Activated T-helper 1 cell treated with anti-CD3 and anti-CD28 coated beads, Interleukin-12 subunit alpha, Interleukin-12 subunit beta, Interleukin-2, Interleukin-4 antibody, amounts not matched to agents 30 ng/mL and 10 ng/mL and 1 ng/mL, durations not matched to agents 14 hours and 24 hours and 36 hours (primary cell): Measurements from ENCODE around the gene DNAI4. TPM values are rescaled to one million over a fixed set of nuclear protein-coding genes. Genes with fewer than 3 reads are reported as not detected.
"Not testable (repeated sequence)": the region's sequence is repeated elsewhere in the genome, so short reads cannot be mapped to it uniquely, and the experiment has no call there.

Source experiments
- DNase-seq: peaks from one replicate; pipeline ENCODE4 v3.0.0; 2021; ENCODE audit warnings: low spot score
- H3K27ac Mint-ChIP-seq: one replicate; pipeline ENCODE4 v1.8.0; 2021; ENCODE audit warnings: mild to moderate bottlenecking, mixed read lengths
- H3K27me3 Mint-ChIP-seq: one replicate; pipeline ENCODE4 v1.8.0; 2022; ENCODE audit warnings: mild to moderate bottlenecking, moderate library complexity, mixed read lengths; ENCODE audit not compliant: insufficient read depth
- H3K36me3 Mint-ChIP-seq: one replicate; pipeline ENCODE4 v1.8.0; 2021; ENCODE audit warnings: low read depth, mixed read lengths
- H3K4me1 Mint-ChIP-seq: one replicate; pipeline ENCODE4 v1.8.0; 2021; ENCODE audit warnings: low read depth, mixed read lengths
- H3K4me3 Mint-ChIP-seq: one replicate; pipeline ENCODE4 v1.8.0; 2021; ENCODE audit warnings: mild to moderate bottlenecking, moderate library complexity, mixed read lengths
- H3K9me3 Mint-ChIP-seq: one replicate; pipeline ENCODE4 v1.8.0; 2021; ENCODE audit warnings: mixed read lengths
- intact Hi-C: fragments of 100-400 bp; cut with micrococcal nuclease; formaldehyde crosslinking; loops from one replicate; pipeline ENCODE4 v1.15.1; 2024
- total RNA-seq: library from RNA; stranded (reverse); gene quantifications from 2 replicates; pipeline ENCODE4 v1.2.3, GENCODE V29; 2022

The DNAI4 gene
- total RNA-seq, 1 donor from 2014 or later, result 1.2 TPM

- Mint-ChIP-seq H3K4me3 (no peak overlapping the region), H3K27ac (no peak overlapping the region), H3K27me3 (no peaks in the 10 kb centered on the region), H3K9me3 (peaks cover 13% of the 10 kb centered on the region), H3K4me1 (peaks cover 27% of the 10 kb centered on the region), H3K36me3 (peaks cover 14% of the 10 kb centered on the region)
- no peak for DNase-seq
- intact Hi-C loops, result loop anchor here (10.0 kb wide), 4 partner anchors 646 to 1526 kb away; partner anchors contain the start of genes LEPR and LEPROT
These were observed 4.1 kb downstream of the DNAI4 start for GRCh38 chr1:66920543-66920942.

GRCh38 chr1:66919828-66920227 is 4.8 kb downstream of the DNAI4 start:
- DNase-seq, result no peak
- H3K36me3 Mint-ChIP-seq, result peaks cover 14% of the 10 kb centered on the region
- H3K4me3 Mint-ChIP-seq, result no peak overlapping the region
- H3K4me1 Mint-ChIP-seq, result peaks cover 24% of the 10 kb centered on the region
- H3K27me3 Mint-ChIP-seq, result no peaks in the 10 kb centered on the region
- intact Hi-C loops, result loop anchor here (10.0 kb wide), 4 partner anchors 645 to 1525 kb away; partner anchors contain the start of genes LEPR and LEPROT
- H3K9me3 Mint-ChIP-seq, result peaks cover 13% of the 10 kb centered on the region
- no peak overlapping the region for H3K27ac Mint-ChIP-seq

DNA sequence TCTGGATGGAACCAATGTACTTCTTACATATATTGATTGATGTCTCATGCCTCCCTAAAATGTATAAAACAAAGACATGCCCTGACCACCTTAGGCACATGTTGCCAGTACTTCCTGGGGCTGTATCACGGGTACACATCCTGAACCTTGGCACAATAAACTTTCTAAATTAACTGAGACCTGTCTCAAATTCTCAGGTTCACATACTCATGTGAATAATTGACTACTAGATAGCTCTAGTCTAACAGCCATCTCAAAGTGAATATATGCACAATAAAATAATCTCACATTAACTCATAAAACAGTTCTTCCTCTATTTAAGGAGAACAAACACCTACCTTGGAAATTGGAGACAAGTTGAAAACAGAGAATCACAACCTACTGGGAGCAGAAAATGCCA is 5.6 kb downstream of the DNAI4 start:
- no peak overlapping the region for H3K27ac Mint-ChIP-seq
- no peak for DNase-seq
- H3K9me3 Mint-ChIP-seq, result peaks cover 13% of the 10 kb centered on the region
- H3K4me3 Mint-ChIP-seq, result no peak overlapping the region
- intact Hi-C loops, result no loop called here
- no peaks in the 10 kb centered on the region for H3K27me3 Mint-ChIP-seq
- peaks cover 14% of the 10 kb centered on the region for H3K36me3 Mint-ChIP-seq
- peaks cover 21% of the 10 kb centered on the region for H3K4me1 Mint-ChIP-seq

GRCh38 chr1:66917476-66917875 is 7.2 kb downstream of the DNAI4 start:
- H3K9me3 Mint-ChIP-seq, result peaks cover 13% of the 10 kb centered on the region
- no peak overlapping the region for H3K27ac Mint-ChIP-seq
- H3K27me3 Mint-ChIP-seq, result no peaks in the 10 kb centered on the region
- DNase-seq, result no peak
- peaks cover 14% of the 10 kb centered on the region for H3K36me3 Mint-ChIP-seq
- H3K4me1 Mint-ChIP-seq, result peaks cover 5% of the 10 kb centered on the region
- no peak overlapping the region for H3K4me3 Mint-ChIP-seq
- intact Hi-C loops, result no loop called here

GRCh38 chr1:66916320-66916719 is 8.3 kb downstream of the DNAI4 start:
- intact Hi-C loops, result no loop called here
- H3K4me1 Mint-ChIP-seq, result no peaks in the 10 kb centered on the region
- no peak for DNase-seq

DNA sequence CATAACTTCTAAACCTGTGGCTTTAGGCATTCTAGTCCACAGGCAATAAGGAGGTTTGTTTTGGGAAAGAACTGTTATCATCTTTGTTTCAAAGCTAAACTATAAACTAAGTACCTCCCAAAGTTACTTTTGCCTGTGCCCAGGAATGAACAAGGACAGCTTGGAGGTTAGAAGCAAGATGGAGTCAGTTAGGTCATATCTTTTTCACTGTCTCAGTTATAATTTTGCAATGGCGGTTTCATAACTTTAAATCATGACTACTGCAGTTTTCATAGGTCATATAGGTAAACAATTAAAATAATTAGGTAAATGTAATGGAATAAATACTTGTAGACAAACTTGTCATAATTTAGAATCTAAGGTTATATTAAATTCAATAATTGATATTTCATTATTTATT is 9.5 kb downstream of the DNAI4 start:
- H3K4me1 Mint-ChIP-seq, H3K27me3 Mint-ChIP-seq, H3K4me3 Mint-ChIP-seq, H3K27ac Mint-ChIP-seq, DNase-seq, intact Hi-C loops: not testable (repeated sequence)
- H3K36me3 Mint-ChIP-seq, result peaks cover 13% of the 10 kb centered on the region
- peaks cover 13% of the 10 kb centered on the region for H3K9me3 Mint-ChIP-seq

More at GRCh38 chr1:66916320-66916719, 8.3 kb downstream of the DNAI4 start:
- Mint-ChIP-seq H3K36me3 (peaks cover 14% of the 10 kb centered on the region), H3K9me3 (peaks cover 13% of the 10 kb centered on the region), H3K27ac (no peak overlapping the region), H3K27me3 (no peaks in the 10 kb centered on the region), H3K4me3 (no peak overlapping the region)

DNA sequence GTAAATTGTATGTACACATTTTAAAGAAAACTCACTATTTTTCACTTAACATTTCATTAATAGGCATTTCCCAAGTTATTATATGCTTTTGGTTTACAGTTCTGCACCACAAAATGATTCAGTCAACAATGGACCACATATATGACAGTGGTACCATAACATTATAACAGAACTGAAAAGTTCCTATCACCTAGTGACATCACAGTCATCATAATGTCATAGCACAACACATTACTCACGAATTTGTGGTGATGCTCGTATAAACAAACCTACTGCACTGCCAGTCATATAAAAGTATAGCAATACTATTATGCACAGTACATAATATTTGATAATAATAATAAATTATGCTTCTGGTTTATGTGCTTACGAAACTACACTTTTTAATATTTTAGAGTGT is 30.9 kb downstream of the DNAI4 start:
- no peaks in the 10 kb centered on the region for H3K9me3 Mint-ChIP-seq
- no peaks in the 10 kb centered on the region for H3K4me1 Mint-ChIP-seq
- no peaks in the 10 kb centered on the region for H3K36me3 Mint-ChIP-seq
- H3K27me3 Mint-ChIP-seq, result peaks cover 7% of the 10 kb centered on the region
- intact Hi-C loops, result no loop called here
- H3K4me3 Mint-ChIP-seq, result no peak overlapping the region
- H3K27ac Mint-ChIP-seq, result no peak overlapping the region
- no peak for DNase-seq

GRCh38 chr1:66890621-66891020 is 34.0 kb downstream of the DNAI4 start:
- Mint-ChIP-seq H3K36me3 (no peaks in the 10 kb centered on the region), H3K27me3 (peaks cover 9% of the 10 kb centered on the region), H3K4me3 (no peak overlapping the region), H3K4me1 (no peaks in the 10 kb centered on the region), H3K27ac (no peak overlapping the region), H3K9me3 (no peaks in the 10 kb centered on the region)
- intact Hi-C loops, result no loop called here
- no peak for DNase-seq

DNA sequence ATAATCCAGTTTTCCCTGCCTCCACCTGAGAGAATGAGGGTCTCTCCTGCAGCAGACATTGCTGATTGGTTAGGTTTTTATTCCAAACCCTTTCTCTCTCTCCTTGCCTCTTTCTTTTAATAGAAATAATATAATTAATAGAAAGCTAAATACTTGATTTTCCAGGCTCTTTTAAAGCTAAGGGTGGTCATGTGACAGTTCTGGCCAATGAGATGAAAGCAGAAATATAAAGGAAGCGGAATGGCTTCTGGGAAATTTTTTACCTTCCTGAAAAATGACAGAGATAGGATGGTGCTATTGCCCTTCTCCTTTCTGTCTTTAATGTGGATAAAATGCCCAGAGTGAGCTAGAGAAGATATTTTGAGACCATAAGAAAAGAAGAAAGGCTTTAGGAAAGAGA is 35.6 kb downstream of the DNAI4 start:
- H3K9me3 Mint-ChIP-seq, result no peaks in the 10 kb centered on the region

GRCh38 chr1:66876664-66877063 is 48.0 kb downstream of the DNAI4 start:
- DNase-seq, result no peak

More for the DNA sequence above, 35.6 kb downstream of the DNAI4 start:
- H3K4me3 Mint-ChIP-seq, result no peak overlapping the region
- peaks cover 9% of the 10 kb centered on the region for H3K27me3 Mint-ChIP-seq
- no peak overlapping the region for H3K27ac Mint-ChIP-seq
- no peaks in the 10 kb centered on the region for H3K36me3 Mint-ChIP-seq
- intact Hi-C loops, result no loop called here
- no peak for DNase-seq
- H3K4me1 Mint-ChIP-seq, result no peaks in the 10 kb centered on the region

GRCh38 chr1:66873111-66873510 is 51.5 kb downstream of the DNAI4 start:
- intact Hi-C loops, result no loop called here
- no peaks in the 10 kb centered on the region for H3K36me3 Mint-ChIP-seq
- H3K9me3 Mint-ChIP-seq, result peaks cover 3% of the 10 kb centered on the region
- H3K4me3 Mint-ChIP-seq, result no peak overlapping the region
- peaks cover 6% of the 10 kb centered on the region for H3K27me3 Mint-ChIP-seq
- H3K4me1 Mint-ChIP-seq, result no peaks in the 10 kb centered on the region
- no peak overlapping the region for H3K27ac Mint-ChIP-seq
- DNase-seq, result no peak

More at GRCh38 chr1:66876664-66877063, 48.0 kb downstream of the DNAI4 start:
- no peak overlapping the region for H3K27ac Mint-ChIP-seq
- H3K4me3 Mint-ChIP-seq, result no peak overlapping the region
- H3K36me3 Mint-ChIP-seq, result no peaks in the 10 kb centered on the region
- intact Hi-C loops, result no loop called here
- no peaks in the 10 kb centered on the region for H3K4me1 Mint-ChIP-seq
- peaks cover 17% of the 10 kb centered on the region for H3K9me3 Mint-ChIP-seq
- peaks cover 6% of the 10 kb centered on the region for H3K27me3 Mint-ChIP-seq

- H3K36me3 Mint-ChIP-seq, H3K27ac Mint-ChIP-seq, H3K4me3 Mint-ChIP-seq, intact Hi-C loops, H3K27me3 Mint-ChIP-seq, DNase-seq, H3K4me1 Mint-ChIP-seq, H3K9me3 Mint-ChIP-seq: not testable (repeated sequence)
These were observed 52.6 kb downstream of the DNAI4 start for GRCh38 chr1:66872024-66872423.

GRCh38 chr1:66867501-66867900 is 57.2 kb downstream of the DNAI4 start:
- no peaks in the 10 kb centered on the region for H3K36me3 Mint-ChIP-seq

DNA sequence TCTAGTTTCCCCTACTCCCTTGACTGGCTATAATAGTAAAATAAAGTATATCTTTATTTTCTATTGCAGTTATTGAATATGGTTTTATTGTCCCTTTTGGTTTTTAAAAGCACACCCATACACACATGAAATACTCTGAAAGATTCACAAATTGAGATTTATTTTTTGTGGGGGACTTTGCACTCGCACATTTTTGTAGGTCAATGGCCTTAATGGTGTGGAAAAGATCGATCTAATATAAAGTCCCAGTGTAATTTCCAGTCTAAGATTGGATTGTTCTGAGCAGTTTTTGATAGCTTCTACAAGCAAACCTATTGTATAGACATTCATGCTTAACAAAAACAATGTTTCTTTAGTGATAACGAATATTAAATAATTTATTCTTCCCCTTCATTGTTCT is 64.1 kb downstream of the DNAI4 start:
- Mint-ChIP-seq H3K4me1 (no peaks in the 10 kb centered on the region), H3K27ac (no peak overlapping the region), H3K9me3 (no peaks in the 10 kb centered on the region), H3K4me3 (no peak overlapping the region), H3K27me3 (peaks cover 7% of the 10 kb centered on the region), H3K36me3 (no peaks in the 10 kb centered on the region)
- no peak for DNase-seq
- intact Hi-C loops, result no loop called here

More at GRCh38 chr1:66867501-66867900, 57.2 kb downstream of the DNAI4 start:
- Mint-ChIP-seq H3K4me1 (no peaks in the 10 kb centered on the region), H3K27me3 (peaks cover 6% of the 10 kb centered on the region), H3K9me3 (no peaks in the 10 kb centered on the region), H3K27ac (no peak overlapping the region), H3K4me3 (no peak overlapping the region)
- DNase-seq, result no peak
- intact Hi-C loops, result no loop called here
